SK-N-SH treated with all-trans-retinoic acid at 6 μM for 48 hours (cell line): ENCODE results near the gene SUSD6.
"Not testable (repeated sequence)": the region's sequence is repeated elsewhere in the genome, so short reads cannot be mapped to it uniquely, and the experiment has no call there.

Experiments used
- ARNTL ChIP-seq: fragments of 450-650 bp; formaldehyde crosslinking; IDR thresholded peaks from 2 replicates; pipeline ENCODE4 v1.5.0; 2020; ENCODE audit warnings: low read depth, mild to moderate bottlenecking, moderate library complexity, borderline replicate concordance
- BACH2 ChIP-seq: fragments of 250-450 bp; sonication (Bioruptor Pico); IDR thresholded peaks from 2 replicates; pipeline ENCODE4 v1.9.0; 2021; ENCODE audit warnings: mild to moderate bottlenecking, borderline replicate concordance
- ESRRG ChIP-seq: fragments of 250-450 bp; sonication (Bioruptor Pico); IDR thresholded peaks from 2 replicates; pipeline ENCODE4 v1.6.1; 2021; ENCODE audit warnings: mild to moderate bottlenecking
- ISL1 ChIP-seq: fragments of 250-450 bp; sonication (Bioruptor Pico); IDR thresholded peaks from 2 replicates; pipeline ENCODE4 v2.1.2; 2022; ENCODE audit warnings: mild to moderate bottlenecking, moderate library complexity
- PPARA ChIP-seq: fragments of 250-450 bp; sonication (Bioruptor Pico); IDR thresholded peaks from 2 replicates; pipeline ENCODE4 v1.5.0; 2020; ENCODE audit warnings: mild to moderate bottlenecking, borderline replicate concordance
- TCF4 ChIP-seq: fragments of 250-450 bp; sonication (Bioruptor Pico); IDR thresholded peaks from 2 replicates; pipeline ENCODE4 v1.8.0; 2021; ENCODE audit warnings: mild to moderate bottlenecking, moderate library complexity, borderline replicate concordance
- TSHZ2 ChIP-seq: fragments of 250-450 bp; sonication (Bioruptor Pico); IDR thresholded peaks from 2 replicates; pipeline ENCODE4 v1.5.0; 2020; ENCODE audit warnings: mild to moderate bottlenecking, moderate library complexity
- ZFP3 ChIP-seq: fragments of 250-450 bp; sonication (Bioruptor Pico); IDR thresholded peaks from 2 replicates; pipeline ENCODE4 v1.5.0; 2020; ENCODE audit warnings: mild to moderate bottlenecking, moderate library complexity
- ZFP30 ChIP-seq: fragments of 450-650 bp; formaldehyde crosslinking; IDR thresholded peaks from 2 replicates; pipeline ENCODE4 v1.5.0; 2022; ENCODE audit warnings: mild to moderate bottlenecking, moderate library complexity
- ZNF70 ChIP-seq: fragments of 450-650 bp; formaldehyde crosslinking; IDR thresholded peaks from 2 replicates; pipeline ENCODE4 v1.5.0; 2020; ENCODE audit warnings: mild to moderate bottlenecking, moderate library complexity
- ZNF8 ChIP-seq: fragments of 450-650 bp; formaldehyde crosslinking; IDR thresholded peaks from 2 replicates; pipeline ENCODE4 v1.5.0; 2020; ENCODE audit warnings: mild to moderate bottlenecking, moderate library complexity
- TF ChIP-seq, protein P1 (sequence below): fragments of 250-450 bp; sonication (Bioruptor Pico); IDR thresholded peaks from 2 replicates; pipeline ENCODE4 v1.5.1; 2020; ENCODE audit warnings: low read depth, mild to moderate bottlenecking, moderate library complexity
- TF ChIP-seq, protein P2 (sequence below): fragments of 250-450 bp; sonication (Bioruptor Pico); IDR thresholded peaks from 2 replicates; pipeline ENCODE4 v1.8.0; 2020; ENCODE audit warnings: mild to moderate bottlenecking, moderate library complexity, borderline replicate concordance

- not testable (repeated sequence) for TF ChIP-seq ISL1 (CRISPR knock-in tag); TSHZ2 (CRISPR knock-in tag); ZNF70; TCF4; PPARA; ZNF8; ZFP30 (CRISPR knock-in tag); ARNTL (CRISPR knock-in tag); ZFP3 (CRISPR knock-in tag); BACH2 (CRISPR knock-in tag); ESRRG (CRISPR knock-in tag)
- TF ChIP-seq, protein P1, sequence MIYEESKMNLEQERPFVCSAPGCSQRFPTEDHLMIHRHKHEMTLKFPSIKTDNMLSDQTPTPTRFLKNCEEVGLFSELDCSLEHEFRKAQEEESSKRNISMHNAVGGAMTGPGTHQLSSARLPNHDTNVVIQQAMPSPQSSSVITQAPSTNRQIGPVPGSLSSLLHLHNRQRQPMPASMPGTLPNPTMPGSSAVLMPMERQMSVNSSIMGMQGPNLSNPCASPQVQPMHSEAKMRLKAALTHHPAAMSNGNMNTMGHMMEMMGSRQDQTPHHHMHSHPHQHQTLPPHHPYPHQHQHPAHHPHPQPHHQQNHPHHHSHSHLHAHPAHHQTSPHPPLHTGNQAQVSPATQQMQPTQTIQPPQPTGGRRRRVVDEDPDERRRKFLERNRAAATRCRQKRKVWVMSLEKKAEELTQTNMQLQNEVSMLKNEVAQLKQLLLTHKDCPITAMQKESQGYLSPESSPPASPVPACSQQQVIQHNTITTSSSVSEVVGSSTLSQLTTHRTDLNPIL (CRISPR knock-in tag), result not testable (repeated sequence)
- TF ChIP-seq, protein P2, sequence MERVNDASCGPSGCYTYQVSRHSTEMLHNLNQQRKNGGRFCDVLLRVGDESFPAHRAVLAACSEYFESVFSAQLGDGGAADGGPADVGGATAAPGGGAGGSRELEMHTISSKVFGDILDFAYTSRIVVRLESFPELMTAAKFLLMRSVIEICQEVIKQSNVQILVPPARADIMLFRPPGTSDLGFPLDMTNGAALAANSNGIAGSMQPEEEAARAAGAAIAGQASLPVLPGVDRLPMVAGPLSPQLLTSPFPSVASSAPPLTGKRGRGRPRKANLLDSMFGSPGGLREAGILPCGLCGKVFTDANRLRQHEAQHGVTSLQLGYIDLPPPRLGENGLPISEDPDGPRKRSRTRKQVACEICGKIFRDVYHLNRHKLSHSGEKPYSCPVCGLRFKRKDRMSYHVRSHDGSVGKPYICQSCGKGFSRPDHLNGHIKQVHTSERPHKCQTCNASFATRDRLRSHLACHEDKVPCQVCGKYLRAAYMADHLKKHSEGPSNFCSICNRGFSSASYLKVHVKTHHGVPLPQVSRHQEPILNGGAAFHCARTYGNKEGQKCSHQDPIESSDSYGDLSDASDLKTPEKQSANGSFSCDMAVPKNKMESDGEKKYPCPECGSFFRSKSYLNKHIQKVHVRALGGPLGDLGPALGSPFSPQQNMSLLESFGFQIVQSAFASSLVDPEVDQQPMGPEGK, result not testable (repeated sequence)
Measured at GRCh38 chr14:69647642-69648041, 36.2 kb downstream of the SUSD6 start.
